SK-N-SH treated with all-trans-retinoic acid at 6 μM for 48 hours (cell line): ENCODE results near the gene REEP2.

Experiments used
- ATAC-seq: fragments of 200-7000 bp; cut with Tn5 transposase; 3 replicates; pipeline ENCODE4 v1.9.1; 2020; ENCODE audit warnings: mild to moderate bottlenecking, moderate library complexity
- ARNTL ChIP-seq: fragments of 450-650 bp; formaldehyde crosslinking; IDR thresholded peaks from 2 replicates; pipeline ENCODE4 v1.5.0; 2020; ENCODE audit warnings: low read depth, mild to moderate bottlenecking, moderate library complexity, borderline replicate concordance
- BACH2 ChIP-seq: fragments of 250-450 bp; sonication (Bioruptor Pico); IDR thresholded peaks from 2 replicates; pipeline ENCODE4 v1.9.0; 2021; ENCODE audit warnings: mild to moderate bottlenecking, borderline replicate concordance
- CREB5 ChIP-seq: fragments of 250-450 bp; sonication (Bioruptor Pico); IDR thresholded peaks from 2 replicates; pipeline ENCODE4 v1.5.1; 2020; ENCODE audit warnings: low read depth, mild to moderate bottlenecking, moderate library complexity
- CSDC2 ChIP-seq: fragments of 250-450 bp; sonication (Bioruptor Pico); IDR thresholded peaks from 2 replicates; pipeline ENCODE4 v1.5.0; 2020; ENCODE audit warnings: mild to moderate bottlenecking, moderate library complexity
- CSRNP3 ChIP-seq: fragments of 250-450 bp; sonication (Bioruptor Pico); IDR thresholded peaks from 2 replicates; pipeline ENCODE4 v1.5.1; 2021; ENCODE audit warnings: mild to moderate bottlenecking, moderate library complexity
- ESRRG ChIP-seq: fragments of 250-450 bp; sonication (Bioruptor Pico); IDR thresholded peaks from 2 replicates; pipeline ENCODE4 v1.6.1; 2021; ENCODE audit warnings: mild to moderate bottlenecking
- GLIS3 ChIP-seq: fragments of 250-450 bp; sonication (Bioruptor Pico); IDR thresholded peaks from 2 replicates; pipeline ENCODE4 v1.5.0; 2020; ENCODE audit warnings: mild to moderate bottlenecking, moderate library complexity
- ISL1 ChIP-seq: fragments of 250-450 bp; sonication (Bioruptor Pico); IDR thresholded peaks from 2 replicates; pipeline ENCODE4 v2.1.2; 2022; ENCODE audit warnings: mild to moderate bottlenecking, moderate library complexity
- OSR1 ChIP-seq: fragments of 250-450 bp; sonication (Bioruptor Pico); IDR thresholded peaks from 2 replicates; pipeline ENCODE4 v1.8.0; 2022; ENCODE audit warnings: moderate library complexity, mild to moderate bottlenecking, inconsistent platforms
- PATZ1 ChIP-seq: fragments of 250-450 bp; sonication (Bioruptor Pico); IDR thresholded peaks from 2 replicates; pipeline ENCODE4 v1.8.0; 2020; ENCODE audit warnings: mild to moderate bottlenecking, moderate library complexity, borderline replicate concordance
- POU6F1 ChIP-seq: fragments of 250-450 bp; sonication (Bioruptor Pico); IDR thresholded peaks from 2 replicates; pipeline ENCODE4 v1.8.0; 2021; ENCODE audit warnings: low read depth, mild to moderate bottlenecking, moderate library complexity, borderline replicate concordance
- PPARA ChIP-seq: fragments of 250-450 bp; sonication (Bioruptor Pico); IDR thresholded peaks from 2 replicates; pipeline ENCODE4 v1.5.0; 2020; ENCODE audit warnings: mild to moderate bottlenecking, borderline replicate concordance
- RARB ChIP-seq: fragments of 250-450 bp; sonication (Bioruptor Pico); IDR thresholded peaks from 2 replicates; pipeline ENCODE4 v1.8.0; 2021; ENCODE audit warnings: mild to moderate bottlenecking, moderate library complexity
- SNAI2 ChIP-seq: fragments of 250-450 bp; sonication (Bioruptor Pico); IDR thresholded peaks from 2 replicates; pipeline ENCODE4 v1.5.0; 2020; ENCODE audit warnings: mild to moderate bottlenecking, moderate library complexity
- TCF4 ChIP-seq: fragments of 250-450 bp; sonication (Bioruptor Pico); IDR thresholded peaks from 2 replicates; pipeline ENCODE4 v1.8.0; 2021; ENCODE audit warnings: mild to moderate bottlenecking, moderate library complexity, borderline replicate concordance
- TOX ChIP-seq: fragments of 250-450 bp; sonication (Bioruptor Pico); IDR thresholded peaks from 2 replicates; pipeline ENCODE4 v1.8.0; 2021; ENCODE audit warnings: mild to moderate bottlenecking, moderate library complexity, borderline replicate concordance
- TSHZ2 ChIP-seq: fragments of 250-450 bp; sonication (Bioruptor Pico); IDR thresholded peaks from 2 replicates; pipeline ENCODE4 v1.5.0; 2020; ENCODE audit warnings: mild to moderate bottlenecking, moderate library complexity
- ZC3H10 ChIP-seq: fragments of 250-450 bp; sonication (Bioruptor Pico); IDR thresholded peaks from 2 replicates; pipeline ENCODE4 v1.5.1; 2021; ENCODE audit warnings: mild to moderate bottlenecking, moderate library complexity
- ZFP3 ChIP-seq: fragments of 250-450 bp; sonication (Bioruptor Pico); IDR thresholded peaks from 2 replicates; pipeline ENCODE4 v1.5.0; 2020; ENCODE audit warnings: mild to moderate bottlenecking, moderate library complexity
- ZFP30 ChIP-seq: fragments of 450-650 bp; formaldehyde crosslinking; IDR thresholded peaks from 2 replicates; pipeline ENCODE4 v1.5.0; 2022; ENCODE audit warnings: mild to moderate bottlenecking, moderate library complexity
- ZNF565 ChIP-seq: fragments of 450-650 bp; formaldehyde crosslinking; conservative IDR thresholded peaks from 2 replicates; pipeline ENCODE4 v1.5.0; 2020; ENCODE audit warnings: low read depth, mild to moderate bottlenecking, moderate library complexity
- ZNF70 ChIP-seq: fragments of 450-650 bp; formaldehyde crosslinking; IDR thresholded peaks from 2 replicates; pipeline ENCODE4 v1.5.0; 2020; ENCODE audit warnings: mild to moderate bottlenecking, moderate library complexity
- ZNF8 ChIP-seq: fragments of 450-650 bp; formaldehyde crosslinking; IDR thresholded peaks from 2 replicates; pipeline ENCODE4 v1.5.0; 2020; ENCODE audit warnings: mild to moderate bottlenecking, moderate library complexity

Gene REEP2

GRCh38 chr5:138466900-138467710, 28.2 kb downstream of the REEP2 start:
- peak; percentile 53; the same call in 1 of the 2 replicates for TF ChIP-seq ESRRG
- no peak for TF ChIP-seq POU6F1
- no peak for ATAC-seq

DNA sequence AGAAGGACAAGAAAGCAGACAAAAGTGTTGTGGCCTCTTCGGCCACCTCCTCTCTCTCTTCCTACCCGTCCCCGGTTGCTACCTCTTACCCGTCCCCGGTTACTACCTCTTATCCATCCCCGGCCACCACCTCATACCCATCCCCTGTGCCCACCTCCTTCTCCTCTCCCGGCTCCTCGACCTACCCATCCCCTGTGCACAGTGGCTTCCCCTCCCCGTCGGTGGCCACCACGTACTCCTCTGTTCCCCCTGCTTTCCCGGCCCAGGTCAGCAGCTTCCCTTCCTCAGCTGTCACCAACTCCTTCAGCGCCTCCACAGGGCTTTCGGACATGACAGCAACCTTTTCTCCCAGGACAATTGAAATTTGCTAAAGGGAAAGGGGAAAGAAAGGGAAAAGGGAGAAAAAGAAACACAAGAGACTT, 28.9 kb downstream of the REEP2 start:
- ATAC-seq = no peak
- no peak for TF ChIP-seq ZNF70
- 0 out of 2 replicates have a peak, but pooled peaks have one; percentile 3 for TF ChIP-seq ZNF8 (CRISPR knock-in tag)
- TF ChIP-seq, all 23 proteins: peak for 1

DNA sequence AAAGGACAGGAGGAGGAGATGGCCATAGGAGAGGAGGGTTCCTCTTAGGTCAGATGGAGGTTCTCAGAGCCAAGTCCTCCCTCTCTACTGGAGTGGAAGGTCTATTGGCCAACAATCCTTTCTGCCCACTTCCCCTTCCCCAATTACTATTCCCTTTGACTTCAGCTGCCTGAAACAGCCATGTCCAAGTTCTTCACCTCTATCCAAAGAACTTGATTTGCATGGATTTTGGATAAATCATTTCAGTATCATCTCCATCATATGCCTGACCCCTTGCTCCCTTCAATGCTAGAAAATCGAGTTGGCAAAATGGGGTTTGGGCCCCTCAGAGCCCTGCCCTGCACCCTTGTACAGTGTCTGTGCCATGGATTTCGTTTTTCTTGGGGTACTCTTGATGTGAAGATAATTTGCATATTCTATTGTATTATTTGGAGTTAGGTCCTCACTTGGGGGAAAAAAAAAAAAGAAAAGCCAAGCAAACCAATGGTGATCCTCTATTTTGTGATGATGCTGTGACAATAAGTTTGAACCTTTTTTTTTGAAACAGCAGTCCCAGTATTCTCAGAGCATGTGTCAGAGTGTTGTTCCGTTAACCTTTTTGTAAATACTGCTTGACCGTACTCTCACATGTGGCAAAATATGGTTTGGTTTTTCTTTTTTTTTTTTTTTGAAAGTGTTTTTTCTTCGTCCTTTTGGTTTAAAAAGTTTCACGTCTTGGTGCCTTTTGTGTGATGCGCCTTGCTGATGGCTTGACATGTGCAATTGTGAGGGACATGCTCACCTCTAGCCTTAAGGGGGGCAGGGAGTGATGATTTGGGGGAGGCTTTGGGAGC, 29.5 kb downstream of the REEP2 start:
- no peak for TF ChIP-seq ISL1 (CRISPR knock-in tag)
- TF ChIP-seq CSRNP3 (CRISPR knock-in tag) = peak; percentile 43; the same call in 1 of the 2 replicates
- TF ChIP-seq ZNF565 (CRISPR knock-in tag) = no peak
- TF ChIP-seq BACH2 (CRISPR knock-in tag) = no peak
- TF ChIP-seq ZFP30 (CRISPR knock-in tag) = peak; percentile 3; the same call in 1 of the 2 replicates
- peak; percentile 69 for TF ChIP-seq RARB (CRISPR knock-in tag)
- TF ChIP-seq GLIS3 (CRISPR knock-in tag) = no peak; the same call in 1 of the 2 replicates
- no peak for TF ChIP-seq ZNF8 (CRISPR knock-in tag)
- TF ChIP-seq CSDC2 (CRISPR knock-in tag) = no peak
- no peak for TF ChIP-seq OSR1
- TF ChIP-seq PPARA = no peak
- no peak for TF ChIP-seq ZNF70
- peak; percentile 50; the same call in 1 of the 2 replicates for TF ChIP-seq TCF4 (CRISPR knock-in tag)
- TF ChIP-seq ZFP3 (CRISPR knock-in tag) = no peak
- peak; percentile 7; the same call in 1 of the 2 replicates for TF ChIP-seq TOX
- TF ChIP-seq PATZ1 (CRISPR knock-in tag) = peak; percentile 26; the same call in 1 of the 2 replicates
- TF ChIP-seq POU6F1 = no peak
- peak; percentile 69 for TF ChIP-seq CREB5 (CRISPR knock-in tag)
- no peak for TF ChIP-seq TSHZ2 (CRISPR knock-in tag)
- peak; percentile 2; the same call in 1 of the 2 replicates for TF ChIP-seq ZC3H10 (CRISPR knock-in tag)
- 0 out of 2 replicates have a peak, but pooled peaks have one; percentile 8 for TF ChIP-seq SNAI2
- TF ChIP-seq ESRRG = peak; percentile 90; the same call in 1 of the 2 replicates
- TF ChIP-seq ARNTL (CRISPR knock-in tag) = no peak
- ATAC-seq = no peak
